Upper lobe of right lung (tissue), 1 donor: ENCODE data around the gene DEPP1. TPM values are rescaled to one million over a fixed set of nuclear protein-coding genes. Genes with fewer than 3 reads are reported as not detected.
A peak's percentile ranks its signal among the peaks of the same experiment; 100 is the strongest.

Experiments
- ATAC-seq: fragments of 200-7000 bp; cut with Tn5 transposase; one replicate; pipeline ENCODE4 v1.9.1; 2020; ENCODE audit warnings: mild to moderate bottlenecking, moderate library complexity
- DNase-seq: peaks from one replicate; pipeline ENCODE4 v3.0.0-alpha.2; 2020
- H3K27ac ChIP-seq: fragments of 200-600 bp; one replicate; pipeline ENCODE4 v1.8.0; 2022
- H3K27me3 ChIP-seq: fragments of 200-600 bp; one replicate; pipeline ENCODE4 v1.8.0; 2022; ENCODE audit warnings: mild to moderate bottlenecking
- H3K36me3 ChIP-seq: fragments of 200-600 bp; one replicate; pipeline ENCODE4 v1.8.0; 2022
- H3K4me1 ChIP-seq: fragments of 200-600 bp; one replicate; pipeline ENCODE4 v1.8.0; 2022
- H3K4me3 ChIP-seq: fragments of 200-600 bp; one replicate; pipeline ENCODE4 v1.8.0; 2022; ENCODE audit warnings: mild to moderate bottlenecking
- H3K9me3 ChIP-seq: fragments of 200-600 bp; one replicate; pipeline ENCODE4 v1.8.0; 2022
- CTCF ChIP-seq: fragments of 200-600 bp; IDR thresholded peaks from one replicate; pipeline ENCODE4 v1.8.0; 2022; ENCODE audit warnings: antibody characterized with exemption
- intact Hi-C: fragments of 100-400 bp; cut with DNase I; formaldehyde crosslinking; loops from one replicate; pipeline ENCODE4 v1.11.0; 2022
- total RNA-seq: library from RNA; stranded (reverse); fragmentation: NEBNext Ultra II Directional; extraction: Animal tissue kit (Norgen Biotek cat#: 25700); gene quantifications from one replicate; pipeline ENCODE4 v1.2.1, GENCODE V29; 2021
- donor health status: DM: no; HTN: yes; CAD: no; lungs with severe emphysema.

The DEPP1 gene
- total RNA-seq, 1 donor from 2014 or later = 160 TPM

GRCh38 chr10:44988957-44989585 is 10.5 kb upstream of the DEPP1 start:
- DNase-seq (no peak), ATAC-seq (no peak)
- Histone ChIP-seq H3K27ac (no peak overlapping the region), H3K4me3 (no peak overlapping the region), H3K9me3 (no peaks in the 10 kb centered on the region), H3K36me3 (peaks cover 28% of the 10 kb centered on the region), H3K27me3 (no peaks in the 10 kb centered on the region), H3K4me1 (peaks cover 48% of the 10 kb centered on the region)
- TF ChIP-seq CTCF = no peak
- intact Hi-C loops = no loop called here

GRCh38 chr10:44986670-44987069 is 8.1 kb upstream of the DEPP1 start:
- H3K9me3 ChIP-seq = no peaks in the 10 kb centered on the region
- no peak for TF ChIP-seq CTCF
- H3K27ac ChIP-seq = peak overlapping the region; percentile 68
- no peak for DNase-seq
- peaks cover 55% of the 10 kb centered on the region for H3K4me1 ChIP-seq
- no peak overlapping the region for H3K4me3 ChIP-seq
- ATAC-seq = no peak
- peaks cover 22% of the 10 kb centered on the region for H3K36me3 ChIP-seq
- H3K27me3 ChIP-seq = no peaks in the 10 kb centered on the region
- intact Hi-C loops = no loop called here

- Histone ChIP-seq H3K36me3 (peaks cover 22% of the 10 kb centered on the region), H3K9me3 (no peaks in the 10 kb centered on the region), H3K4me1 (peaks cover 55% of the 10 kb centered on the region), H3K27me3 (no peaks in the 10 kb centered on the region), H3K4me3 (no peak overlapping the region), H3K27ac (peak overlapping the region; percentile 68)
- ATAC-seq (no peak), DNase-seq (no peak)
- intact Hi-C loops = no loop called here
- TF ChIP-seq CTCF = no peak
Measured at GRCh38 chr10:44986179-44986578, 7.6 kb upstream of the DEPP1 start.

GRCh38 chr10:44985175-44985681 is 6.6 kb upstream of the DEPP1 start:
- peaks cover 51% of the 10 kb centered on the region for H3K4me1 ChIP-seq
- H3K4me3 ChIP-seq = no peak overlapping the region
- H3K36me3 ChIP-seq = peaks cover 22% of the 10 kb centered on the region
- H3K9me3 ChIP-seq = no peaks in the 10 kb centered on the region
- DNase-seq (no peak), ATAC-seq (peak; percentile 47)
- peak overlapping the region; percentile 68 for H3K27ac ChIP-seq
- intact Hi-C loops = no loop called here
- no peak for TF ChIP-seq CTCF
- H3K27me3 ChIP-seq = no peaks in the 10 kb centered on the region

GRCh38 chr10:44984671-44985101 is 6.1 kb upstream of the DEPP1 start:
- TF ChIP-seq CTCF = no peak
- Histone ChIP-seq H3K27me3 (no peaks in the 10 kb centered on the region), H3K4me3 (no peak overlapping the region), H3K36me3 (peaks cover 20% of the 10 kb centered on the region), H3K27ac (peak overlapping the region; percentile 68), H3K4me1 (peaks cover 54% of the 10 kb centered on the region), H3K9me3 (no peaks in the 10 kb centered on the region)
- ATAC-seq (no peak), DNase-seq (no peak)
- intact Hi-C loops = no loop called here
